ENCODE measurements around the gene ACACA. TPM values are rescaled to one million over a fixed set of nuclear protein-coding genes. Genes with fewer than 3 reads are reported as not detected.

The ACACA gene
- total and polyA plus RNA-seq, 2 donors (not counting 3 experiments of a cell fraction or from before 2014, with no cell fraction given): 55.3 to 124 TPM

- ChIA-PET CTCF (interaction anchor here (0.9 kb wide), 1 partner anchor 13 kb away, joined by 3 read pairs; no protein-coding TSS in a partner anchor), POLR2A (no interaction called here)
- dilution Hi-C loops (cut with MboI; ENCODE audit: extremely low pct_ligation_motif_present, low sequenced_read_pairs): no loop called here
- H2AFZ ChIP-seq (ENCODE audit: low read depth, low read length): no peak overlapping the region
- H3K27me3 ChIP-seq (ENCODE audit: control insufficient read depth in 2 of 2, insufficient read depth in 2 of 2, low read length in 2 of 2): no peaks in the 10 kb centered on the region
- no TSS peak for BruUV-seq (replicated peaks)
- no peak overlapping the region for H3K9ac ChIP-seq (replicated peaks; ENCODE audit: extremely low read depth, insufficient read depth, low read length)
- intact Hi-C loops (cut with micrococcal nuclease): no loop called here
- no peak overlapping the region for H3K27ac ChIP-seq (ENCODE audit: insufficient read depth, low read depth, low read length)
- peaks cover 36% of the 10 kb centered on the region for H3K79me2 ChIP-seq (ENCODE audit: control insufficient read depth, insufficient read depth, low read length)
- peaks cover 1 to 7% of the 10 kb centered on the region in 2 experiments for H3K36me3 ChIP-seq (ENCODE audit: control insufficient read depth in 2 of 2, extremely low read depth in 1 of 2, insufficient read depth in 2 of 2, low read length in 2 of 2)
- H3K4me2 ChIP-seq (ENCODE audit: insufficient read depth, low read length): no peak overlapping the region
- FAIRE-seq (no peak), DNase-seq (ENCODE audit: low read depth, low spot score) (no peak)
- no peaks in the 10 kb centered on the region for H3K4me1 ChIP-seq (ENCODE audit: control insufficient read depth, extremely low read depth, insufficient read depth, low read length)
- TF ChIP-seq MAX (IDR thresholded peaks at IDR 0.05; ENCODE audit: insufficient read depth, insufficient read length) (no peak), POLR2AphosphoS5 (IDR thresholded peaks at IDR 0.05; ENCODE audit: insufficient read depth, low read depth, low read length) (no peak)
- no peak overlapping the region for H3K4me3 ChIP-seq (replicated peaks in 1 of 3; ENCODE audit: insufficient read depth in 1 of 3, low read depth in 1 of 3, low read length in 3 of 3)
- no peaks in the 10 kb centered on the region for H4K20me1 ChIP-seq (replicated peaks; ENCODE audit: control insufficient read depth, extremely low read depth, insufficient read depth, low read length)
- no peaks in the 10 kb centered on the region for H3K9me3 ChIP-seq (replicated peaks; ENCODE audit: control insufficient read depth, insufficient read depth, low read length)
- no peaks in the 10 kb centered on the region for H3K9me1 ChIP-seq (replicated peaks; ENCODE audit: control insufficient read depth, extremely low read depth, insufficient read depth, low read length)
These were observed 79.1 kb downstream of the ACACA start for GRCh38 chr17:37327341-37328090.

- H3K79me2 ChIP-seq (ENCODE audit: control insufficient read depth, insufficient read depth, low read length): peaks cover 33% of the 10 kb centered on the region
These were observed 83.6 kb downstream of the ACACA start for GRCh38 chr17:37322826-37323561.

More at GRCh38 chr17:37322826-37323561, 83.6 kb downstream of the ACACA start:
- Histone ChIP-seq H3K36me3 (ENCODE audit: control insufficient read depth in 2 of 2, extremely low read depth in 1 of 2, insufficient read depth in 2 of 2, low read length in 2 of 2) (peaks cover 0 to 4% of the 10 kb centered on the region in 2 experiments), H3K27me3 (ENCODE audit: control insufficient read depth in 2 of 2, insufficient read depth in 2 of 2, low read length in 2 of 2) (no peaks in the 10 kb centered on the region), H3K9me1 (replicated peaks; ENCODE audit: control insufficient read depth, extremely low read depth, insufficient read depth, low read length) (no peaks in the 10 kb centered on the region), H3K27ac (ENCODE audit: insufficient read depth, low read depth, low read length) (no peak overlapping the region), H3K9me3 (replicated peaks; ENCODE audit: control insufficient read depth, insufficient read depth, low read length) (no peaks in the 10 kb centered on the region), H3K4me1 (ENCODE audit: control insufficient read depth, extremely low read depth, insufficient read depth, low read length) (no peaks in the 10 kb centered on the region), H4K20me1 (replicated peaks; ENCODE audit: control insufficient read depth, extremely low read depth, insufficient read depth, low read length) (no peaks in the 10 kb centered on the region), H3K4me3 (replicated peaks in 1 of 3; ENCODE audit: insufficient read depth in 1 of 3, low read depth in 1 of 3, low read length in 3 of 3) (no peak overlapping the region), H3K9ac (replicated peaks; ENCODE audit: extremely low read depth, insufficient read depth, low read length) (no peak overlapping the region), H3K4me2 (ENCODE audit: insufficient read depth, low read length) (no peak overlapping the region), H2AFZ (ENCODE audit: low read depth, low read length) (no peak overlapping the region)
- TF ChIP-seq MYC (IDR thresholded peaks at IDR 0.05; ENCODE audit: low read depth, low read length) (no peak), CTCF (IDR thresholded peaks at IDR 0.05; ENCODE audit: extremely low read depth in 1 of 2, insufficient read depth in 1 of 2, low read depth in 1 of 2, low read length in 2 of 2) (no peak), POLR2A (IDR thresholded peaks at IDR 0.05; ENCODE audit: low read depth, low read length) (no peak), JUN (IDR thresholded peaks at IDR 0.05; ENCODE audit: borderline replicate concordance, insufficient read depth, insufficient read length, low read depth) (no peak), FOS (IDR thresholded peaks at IDR 0.05; ENCODE audit: borderline replicate concordance, insufficient read depth, low read length) (no peak), GATA2 (IDR thresholded peaks at IDR 0.05; ENCODE audit: insufficient read depth, insufficient read length, low read depth, low read length) (no peak), MAX (IDR thresholded peaks at IDR 0.05; ENCODE audit: insufficient read depth, insufficient read length) (no peak), EZH2 (IDR thresholded peaks at IDR 0.05; ENCODE audit: borderline replicate concordance, low read depth, low read length, severe bottlenecking) (no peak), POLR2AphosphoS5 (IDR thresholded peaks at IDR 0.05; ENCODE audit: insufficient read depth, low read depth, low read length) (no peak)
- ChIA-PET POLR2A (no interaction called here), CTCF (no interaction called here)
- no TSS peak for BruUV-seq (replicated peaks)
- no peak for FAIRE-seq
- dilution Hi-C loops (cut with MboI; ENCODE audit: extremely low pct_ligation_motif_present, low sequenced_read_pairs): no loop called here
- no peak for DNase-seq (ENCODE audit: low read depth, low spot score)
- intact Hi-C loops (cut with micrococcal nuclease): no loop called here

Data from endothelial cell of umbilical vein (primary cell).